Measurements from ENCODE around the gene TBX4. TPM values are rescaled to one million over a fixed set of nuclear protein-coding genes. Genes with fewer than 3 reads are reported as not detected.

The TBX4 gene
- total and polyA plus RNA-seq, 2 of the 13 experiments (the other 11 are each of a cell fraction or from before 2014, with no cell fraction given), result 0.11 to 1.1 TPM

DNA sequence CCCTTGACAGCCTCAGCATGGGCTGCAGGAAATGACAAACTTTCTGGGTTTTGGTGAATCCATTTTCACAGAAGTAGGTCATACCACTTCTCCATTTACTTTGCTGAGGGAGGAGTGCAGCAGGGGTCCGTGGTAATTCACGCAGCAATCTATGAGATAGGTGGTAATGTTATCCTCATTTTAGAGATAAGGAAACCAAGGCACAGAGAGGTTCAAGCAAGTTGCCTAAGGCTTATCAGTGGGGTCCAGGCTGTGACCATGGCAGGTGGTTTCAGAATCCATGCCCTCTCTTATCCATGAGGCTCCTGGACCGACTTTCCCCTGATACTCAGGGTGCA lies 12.6 kb downstream of the TBX4 start:
- 93% methylated on average over 3 of the region's 3 CpGs for WGBS (ENCODE audit: low lambda C conversion rate)
- no peak overlapping the region for H3K4me3 ChIP-seq (replicated peaks in 1 of 3; ENCODE audit: insufficient read depth in 1 of 3, low read depth in 2 of 3, low read length in 3 of 3)
- POLR2A ChIA-PET, result no interaction called here
- no peak for ATAC-seq
- H3K9ac ChIP-seq (ENCODE audit: insufficient read depth, low read depth, low read length), result no peak overlapping the region
- no peaks in the 10 kb centered on the region for H3K79me2 ChIP-seq (ENCODE audit: insufficient read depth, low read length)
- CTCF ChIA-PET (ENCODE audit: low intra/inter-chr PET ratio, low total read pairs), result no interaction called here
- no peaks in the 10 kb centered on the region for H3K36me3 ChIP-seq (replicated peaks in 1 of 2; ENCODE audit: control insufficient read depth in 1 of 2, insufficient read depth in 2 of 2, low read length in 2 of 2)
- intact Hi-C loops (cut with micrococcal nuclease; ENCODE audit: unreplicated experiment) (no loop called here), in situ Hi-C loops (cut with HindIII; ENCODE audit: extremely low pct_ligation_motif_present, low pct_unique_long_range_greater_than_20kb) (no loop called here)
- FAIRE-seq, result no peak
- no peaks in the 10 kb centered on the region for H3K27me3 ChIP-seq (ENCODE audit: control insufficient read depth in 1 of 2, insufficient read depth in 2 of 2, low read length in 2 of 2)
- BruUV-seq (replicated peaks), result no TSS peak
- H3K4me1 ChIP-seq (ENCODE audit: insufficient read depth, low read length), result peaks cover 62% of the 10 kb centered on the region
- no peaks in the 10 kb centered on the region for H3K9me3 ChIP-seq (ENCODE audit: low read length)
- no peak for DNase-seq (ENCODE audit: low spot score)
- no peak overlapping the region for H3K27ac ChIP-seq (ENCODE audit: extremely low read length, insufficient read depth, low read length)
- no peaks in the 10 kb centered on the region for H4K20me1 ChIP-seq (ENCODE audit: insufficient read depth, low read length)
- no peak overlapping the region for H2AFZ ChIP-seq (ENCODE audit: low read length)
- no peak overlapping the region for H3K4me2 ChIP-seq (ENCODE audit: low read depth, low read length)
- TF ChIP-seq MAFF (IDR thresholded peaks at IDR 0.05; ENCODE audit: low read depth, low read length) (no peak), ZSCAN30 (CRISPR knock-in tag; IDR thresholded peaks at IDR 0.05) (no peak), PITX1 (CRISPR knock-in tag; IDR thresholded peaks at IDR 0.05) (no peak), KDM4B (CRISPR knock-in tag; IDR thresholded peaks at IDR 0.05) (no peak), HDAC1 (CRISPR knock-in tag; IDR thresholded peaks at IDR 0.05) (no peak), ZNF543 (CRISPR knock-in tag; IDR thresholded peaks at IDR 0.05) (no peak), NCOA2 (CRISPR knock-in tag; IDR thresholded peaks at IDR 0.05) (no peak), ZFP36L2 (CRISPR knock-in tag; IDR thresholded peaks at IDR 0.05) (no peak)
- TF ChIP-seq, protein P1, sequence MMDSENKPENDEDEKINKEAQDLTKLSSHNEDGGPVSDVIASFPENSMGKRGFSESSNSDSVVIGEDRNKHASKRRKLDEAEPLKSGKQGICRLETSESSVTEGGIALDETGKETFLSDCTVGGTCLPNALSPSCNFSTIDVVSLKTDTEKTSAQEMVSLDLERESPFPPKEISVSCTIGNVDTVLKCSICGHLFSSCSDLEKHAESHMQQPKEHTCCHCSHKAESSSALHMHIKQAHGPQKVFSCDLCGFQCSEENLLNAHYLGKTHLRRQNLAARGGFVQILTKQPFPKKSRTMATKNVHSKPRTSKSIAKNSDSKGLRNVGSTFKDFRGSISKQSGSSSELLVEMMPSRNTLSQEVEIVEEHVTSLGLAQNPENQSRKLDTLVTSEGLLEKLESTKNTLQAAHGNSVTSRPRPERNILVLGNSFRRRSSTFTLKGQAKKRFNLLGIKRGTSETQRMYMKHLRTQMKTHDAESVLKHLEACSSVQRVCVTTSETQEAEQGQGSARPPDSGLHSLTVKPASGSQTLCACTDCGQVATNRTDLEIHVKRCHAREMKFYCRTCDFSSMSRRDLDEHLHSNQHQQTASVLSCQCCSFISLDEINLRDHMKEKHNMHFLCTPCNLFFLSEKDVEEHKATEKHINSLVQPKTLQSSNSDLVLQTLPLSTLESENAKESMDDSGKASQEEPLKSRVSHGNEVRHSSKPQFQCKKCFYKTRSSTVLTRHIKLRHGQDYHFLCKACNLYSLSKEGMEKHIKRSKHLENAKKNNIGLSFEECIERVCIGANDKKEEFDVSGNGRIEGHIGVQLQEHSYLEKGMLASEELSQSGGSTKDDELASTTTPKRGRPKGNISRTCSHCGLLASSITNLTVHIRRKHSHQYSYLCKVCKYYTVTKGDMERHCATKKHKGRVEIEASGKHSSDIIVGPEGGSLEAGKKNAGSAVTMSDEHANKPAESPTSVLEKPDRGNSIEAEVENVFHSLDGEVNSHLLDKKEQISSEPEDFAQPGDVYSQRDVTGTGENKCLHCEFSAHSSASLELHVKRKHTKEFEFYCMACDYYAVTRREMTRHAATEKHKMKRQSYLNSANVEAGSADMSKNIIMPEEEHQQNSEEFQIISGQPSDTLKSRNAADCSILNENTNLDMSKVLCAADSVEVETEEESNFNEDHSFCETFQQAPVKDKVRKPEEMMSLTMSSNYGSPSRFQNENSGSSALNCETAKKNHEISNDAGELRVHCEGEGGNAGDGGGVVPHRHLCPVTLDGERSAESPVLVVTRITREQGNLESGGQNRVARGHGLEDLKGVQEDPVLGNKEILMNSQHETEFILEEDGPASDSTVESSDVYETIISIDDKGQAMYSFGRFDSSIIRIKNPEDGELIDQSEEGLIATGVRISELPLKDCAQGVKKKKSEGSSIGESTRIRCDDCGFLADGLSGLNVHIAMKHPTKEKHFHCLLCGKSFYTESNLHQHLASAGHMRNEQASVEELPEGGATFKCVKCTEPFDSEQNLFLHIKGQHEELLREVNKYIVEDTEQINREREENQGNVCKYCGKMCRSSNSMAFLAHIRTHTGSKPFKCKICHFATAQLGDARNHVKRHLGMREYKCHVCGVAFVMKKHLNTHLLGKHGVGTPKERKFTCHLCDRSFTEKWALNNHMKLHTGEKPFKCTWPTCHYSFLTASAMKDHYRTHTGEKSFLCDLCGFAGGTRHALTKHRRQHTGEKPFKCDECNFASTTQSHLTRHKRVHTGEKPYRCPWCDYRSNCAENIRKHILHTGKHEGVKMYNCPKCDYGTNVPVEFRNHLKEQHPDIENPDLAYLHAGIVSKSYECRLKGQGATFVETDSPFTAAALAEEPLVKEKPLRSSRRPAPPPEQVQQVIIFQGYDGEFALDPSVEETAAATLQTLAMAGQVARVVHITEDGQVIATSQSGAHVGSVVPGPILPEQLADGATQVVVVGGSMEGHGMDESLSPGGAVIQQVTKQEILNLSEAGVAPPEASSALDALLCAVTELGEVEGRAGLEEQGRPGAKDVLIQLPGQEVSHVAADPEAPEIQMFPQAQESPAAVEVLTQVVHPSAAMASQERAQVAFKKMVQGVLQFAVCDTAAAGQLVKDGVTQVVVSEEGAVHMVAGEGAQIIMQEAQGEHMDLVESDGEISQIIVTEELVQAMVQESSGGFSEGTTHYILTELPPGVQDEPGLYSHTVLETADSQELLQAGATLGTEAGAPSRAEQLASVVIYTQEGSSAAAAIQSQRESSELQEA (CRISPR knock-in tag; IDR thresholded peaks at IDR 0.05; ENCODE audit: not compliant biosample characterization), result no peak
- TF ChIP-seq, protein P2, sequence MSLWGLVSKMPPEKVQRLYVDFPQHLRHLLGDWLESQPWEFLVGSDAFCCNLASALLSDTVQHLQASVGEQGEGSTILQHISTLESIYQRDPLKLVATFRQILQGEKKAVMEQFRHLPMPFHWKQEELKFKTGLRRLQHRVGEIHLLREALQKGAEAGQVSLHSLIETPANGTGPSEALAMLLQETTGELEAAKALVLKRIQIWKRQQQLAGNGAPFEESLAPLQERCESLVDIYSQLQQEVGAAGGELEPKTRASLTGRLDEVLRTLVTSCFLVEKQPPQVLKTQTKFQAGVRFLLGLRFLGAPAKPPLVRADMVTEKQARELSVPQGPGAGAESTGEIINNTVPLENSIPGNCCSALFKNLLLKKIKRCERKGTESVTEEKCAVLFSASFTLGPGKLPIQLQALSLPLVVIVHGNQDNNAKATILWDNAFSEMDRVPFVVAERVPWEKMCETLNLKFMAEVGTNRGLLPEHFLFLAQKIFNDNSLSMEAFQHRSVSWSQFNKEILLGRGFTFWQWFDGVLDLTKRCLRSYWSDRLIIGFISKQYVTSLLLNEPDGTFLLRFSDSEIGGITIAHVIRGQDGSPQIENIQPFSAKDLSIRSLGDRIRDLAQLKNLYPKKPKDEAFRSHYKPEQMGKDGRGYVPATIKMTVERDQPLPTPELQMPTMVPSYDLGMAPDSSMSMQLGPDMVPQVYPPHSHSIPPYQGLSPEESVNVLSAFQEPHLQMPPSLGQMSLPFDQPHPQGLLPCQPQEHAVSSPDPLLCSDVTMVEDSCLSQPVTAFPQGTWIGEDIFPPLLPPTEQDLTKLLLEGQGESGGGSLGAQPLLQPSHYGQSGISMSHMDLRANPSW (CRISPR knock-in tag; IDR thresholded peaks at IDR 0.05; ENCODE audit: borderline replicate concordance), result no peak
- TF ChIP-seq, protein P3, sequence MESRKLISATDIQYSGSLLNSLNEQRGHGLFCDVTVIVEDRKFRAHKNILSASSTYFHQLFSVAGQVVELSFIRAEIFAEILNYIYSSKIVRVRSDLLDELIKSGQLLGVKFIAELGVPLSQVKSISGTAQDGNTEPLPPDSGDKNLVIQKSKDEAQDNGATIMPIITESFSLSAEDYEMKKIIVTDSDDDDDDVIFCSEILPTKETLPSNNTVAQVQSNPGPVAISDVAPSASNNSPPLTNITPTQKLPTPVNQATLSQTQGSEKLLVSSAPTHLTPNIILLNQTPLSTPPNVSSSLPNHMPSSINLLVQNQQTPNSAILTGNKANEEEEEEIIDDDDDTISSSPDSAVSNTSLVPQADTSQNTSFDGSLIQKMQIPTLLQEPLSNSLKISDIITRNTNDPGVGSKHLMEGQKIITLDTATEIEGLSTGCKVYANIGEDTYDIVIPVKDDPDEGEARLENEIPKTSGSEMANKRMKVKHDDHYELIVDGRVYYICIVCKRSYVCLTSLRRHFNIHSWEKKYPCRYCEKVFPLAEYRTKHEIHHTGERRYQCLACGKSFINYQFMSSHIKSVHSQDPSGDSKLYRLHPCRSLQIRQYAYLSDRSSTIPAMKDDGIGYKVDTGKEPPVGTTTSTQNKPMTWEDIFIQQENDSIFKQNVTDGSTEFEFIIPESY (CRISPR knock-in tag; IDR thresholded peaks at IDR 0.05), result no peak
- TF ChIP-seq, protein P4, sequence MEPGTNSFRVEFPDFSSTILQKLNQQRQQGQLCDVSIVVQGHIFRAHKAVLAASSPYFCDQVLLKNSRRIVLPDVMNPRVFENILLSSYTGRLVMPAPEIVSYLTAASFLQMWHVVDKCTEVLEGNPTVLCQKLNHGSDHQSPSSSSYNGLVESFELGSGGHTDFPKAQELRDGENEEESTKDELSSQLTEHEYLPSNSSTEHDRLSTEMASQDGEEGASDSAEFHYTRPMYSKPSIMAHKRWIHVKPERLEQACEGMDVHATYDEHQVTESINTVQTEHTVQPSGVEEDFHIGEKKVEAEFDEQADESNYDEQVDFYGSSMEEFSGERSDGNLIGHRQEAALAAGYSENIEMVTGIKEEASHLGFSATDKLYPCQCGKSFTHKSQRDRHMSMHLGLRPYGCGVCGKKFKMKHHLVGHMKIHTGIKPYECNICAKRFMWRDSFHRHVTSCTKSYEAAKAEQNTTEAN (CRISPR knock-in tag; conservative IDR thresholded peaks at IDR 0.05), result no peak

Data from HepG2 (cell line).